Breast epithelium (tissue), 3 donors: ENCODE measurements around the gene LIM2.

Experiments used
- CTCF ChIP-seq, 3 donors: fragments of 450-650 bp; IDR thresholded peaks; one replicate each; pipeline ENCODE4 v1.5.1; 2016 to 2017; ENCODE audit warnings: antibody characterized with exemption in 3 of 3, mild to moderate bottlenecking in 3 of 3, moderate library complexity in 3 of 3
- POLR2A ChIP-seq: fragments of 450-650 bp; IDR thresholded peaks from one replicate; pipeline ENCODE4 v1.6.1; 2016; ENCODE audit warnings: antibody characterized with exemption, mild to moderate bottlenecking, moderate library complexity
- POLR2AphosphoS5 ChIP-seq, 3 donors: sonication (generic); formaldehyde crosslinking; IDR thresholded peaks; one replicate each; pipeline ENCODE4 v1.6.1; 2017; ENCODE audit warnings: antibody characterized with exemption in 3 of 3

- TF ChIP-seq POLR2A = no peak
- no peak for TF ChIP-seq CTCF (IDR thresholded peaks at IDR 0.05)
- TF ChIP-seq POLR2AphosphoS5 (IDR thresholded peaks at IDR 0.05) = no peak
Measured at GRCh38 chr19:51370230-51370629, 17.5 kb downstream of the LIM2 start.
